SK-N-SH treated with all-trans-retinoic acid at 6 μM for 48 hours (cell line): ENCODE measurements around the gene LYL1.

Experiments used
- ATAC-seq: fragments of 200-7000 bp; cut with Tn5 transposase; 3 replicates; pipeline ENCODE4 v1.9.1; 2020; ENCODE audit warnings: mild to moderate bottlenecking, moderate library complexity
- BACH2 ChIP-seq: fragments of 250-450 bp; sonication (Bioruptor Pico); IDR thresholded peaks from 2 replicates; pipeline ENCODE4 v1.9.0; 2021; ENCODE audit warnings: mild to moderate bottlenecking, borderline replicate concordance
- CREB5 ChIP-seq: fragments of 250-450 bp; sonication (Bioruptor Pico); IDR thresholded peaks from 2 replicates; pipeline ENCODE4 v1.5.1; 2020; ENCODE audit warnings: low read depth, mild to moderate bottlenecking, moderate library complexity
- CSDC2 ChIP-seq: fragments of 250-450 bp; sonication (Bioruptor Pico); IDR thresholded peaks from 2 replicates; pipeline ENCODE4 v1.5.0; 2020; ENCODE audit warnings: mild to moderate bottlenecking, moderate library complexity
- ESRRG ChIP-seq: fragments of 250-450 bp; sonication (Bioruptor Pico); IDR thresholded peaks from 2 replicates; pipeline ENCODE4 v1.6.1; 2021; ENCODE audit warnings: mild to moderate bottlenecking
- GLIS3 ChIP-seq: fragments of 250-450 bp; sonication (Bioruptor Pico); IDR thresholded peaks from 2 replicates; pipeline ENCODE4 v1.5.0; 2020; ENCODE audit warnings: mild to moderate bottlenecking, moderate library complexity
- ISL1 ChIP-seq: fragments of 250-450 bp; sonication (Bioruptor Pico); IDR thresholded peaks from 2 replicates; pipeline ENCODE4 v2.1.2; 2022; ENCODE audit warnings: mild to moderate bottlenecking, moderate library complexity
- PATZ1 ChIP-seq: fragments of 250-450 bp; sonication (Bioruptor Pico); IDR thresholded peaks from 2 replicates; pipeline ENCODE4 v1.8.0; 2020; ENCODE audit warnings: mild to moderate bottlenecking, moderate library complexity, borderline replicate concordance
- PPARA ChIP-seq: fragments of 250-450 bp; sonication (Bioruptor Pico); IDR thresholded peaks from 2 replicates; pipeline ENCODE4 v1.5.0; 2020; ENCODE audit warnings: mild to moderate bottlenecking, borderline replicate concordance
- SNAI2 ChIP-seq: fragments of 250-450 bp; sonication (Bioruptor Pico); IDR thresholded peaks from 2 replicates; pipeline ENCODE4 v1.5.0; 2020; ENCODE audit warnings: mild to moderate bottlenecking, moderate library complexity
- TCF4 ChIP-seq: fragments of 250-450 bp; sonication (Bioruptor Pico); IDR thresholded peaks from 2 replicates; pipeline ENCODE4 v1.8.0; 2021; ENCODE audit warnings: mild to moderate bottlenecking, moderate library complexity, borderline replicate concordance
- TOX ChIP-seq: fragments of 250-450 bp; sonication (Bioruptor Pico); IDR thresholded peaks from 2 replicates; pipeline ENCODE4 v1.8.0; 2021; ENCODE audit warnings: mild to moderate bottlenecking, moderate library complexity, borderline replicate concordance
- TSHZ2 ChIP-seq: fragments of 250-450 bp; sonication (Bioruptor Pico); IDR thresholded peaks from 2 replicates; pipeline ENCODE4 v1.5.0; 2020; ENCODE audit warnings: mild to moderate bottlenecking, moderate library complexity
- ZFP3 ChIP-seq: fragments of 250-450 bp; sonication (Bioruptor Pico); IDR thresholded peaks from 2 replicates; pipeline ENCODE4 v1.5.0; 2020; ENCODE audit warnings: mild to moderate bottlenecking, moderate library complexity
- ZFP30 ChIP-seq: fragments of 450-650 bp; formaldehyde crosslinking; IDR thresholded peaks from 2 replicates; pipeline ENCODE4 v1.5.0; 2022; ENCODE audit warnings: mild to moderate bottlenecking, moderate library complexity
- ZNF70 ChIP-seq: fragments of 450-650 bp; formaldehyde crosslinking; IDR thresholded peaks from 2 replicates; pipeline ENCODE4 v1.5.0; 2020; ENCODE audit warnings: mild to moderate bottlenecking, moderate library complexity
- ZNF8 ChIP-seq: fragments of 450-650 bp; formaldehyde crosslinking; IDR thresholded peaks from 2 replicates; pipeline ENCODE4 v1.5.0; 2020; ENCODE audit warnings: mild to moderate bottlenecking, moderate library complexity
- TF ChIP-seq, protein P1 (sequence below): fragments of 250-450 bp; sonication (Bioruptor Pico); IDR thresholded peaks from 2 replicates; pipeline ENCODE4 v1.5.1; 2021; ENCODE audit warnings: mild to moderate bottlenecking, moderate library complexity
- TF ChIP-seq, protein P2 (sequence below): fragments of 250-450 bp; sonication (Bioruptor Pico); IDR thresholded peaks from 2 replicates; pipeline ENCODE4 v1.8.0; 2021; ENCODE audit warnings: low read depth, mild to moderate bottlenecking, moderate library complexity, borderline replicate concordance

LYL1 gene

GRCh38 chr19:13092158-13092543 is 10.5 kb downstream of the LYL1 start:
- ATAC-seq: no peak
- no peak for TF ChIP-seq ZFP30 (CRISPR knock-in tag)
- no peak for TF ChIP-seq PPARA (CRISPR knock-in tag)
- TF ChIP-seq PATZ1 (CRISPR knock-in tag): no peak
- TF ChIP-seq BACH2 (CRISPR knock-in tag): no peak
- no peak for TF ChIP-seq ZNF70 (CRISPR knock-in tag)
- no peak for TF ChIP-seq ZFP3 (CRISPR knock-in tag)
- no peak for TF ChIP-seq CREB5 (CRISPR knock-in tag)
- TF ChIP-seq ISL1: no peak
- TF ChIP-seq ESRRG (CRISPR knock-in tag): no peak
- TF ChIP-seq GLIS3 (CRISPR knock-in tag): no peak
- TF ChIP-seq ZNF8 (CRISPR knock-in tag): no peak
- no peak for TF ChIP-seq SNAI2 (CRISPR knock-in tag)
- TF ChIP-seq TSHZ2 (CRISPR knock-in tag): no peak
- TF ChIP-seq TCF4: no peak
- TF ChIP-seq, protein P1, sequence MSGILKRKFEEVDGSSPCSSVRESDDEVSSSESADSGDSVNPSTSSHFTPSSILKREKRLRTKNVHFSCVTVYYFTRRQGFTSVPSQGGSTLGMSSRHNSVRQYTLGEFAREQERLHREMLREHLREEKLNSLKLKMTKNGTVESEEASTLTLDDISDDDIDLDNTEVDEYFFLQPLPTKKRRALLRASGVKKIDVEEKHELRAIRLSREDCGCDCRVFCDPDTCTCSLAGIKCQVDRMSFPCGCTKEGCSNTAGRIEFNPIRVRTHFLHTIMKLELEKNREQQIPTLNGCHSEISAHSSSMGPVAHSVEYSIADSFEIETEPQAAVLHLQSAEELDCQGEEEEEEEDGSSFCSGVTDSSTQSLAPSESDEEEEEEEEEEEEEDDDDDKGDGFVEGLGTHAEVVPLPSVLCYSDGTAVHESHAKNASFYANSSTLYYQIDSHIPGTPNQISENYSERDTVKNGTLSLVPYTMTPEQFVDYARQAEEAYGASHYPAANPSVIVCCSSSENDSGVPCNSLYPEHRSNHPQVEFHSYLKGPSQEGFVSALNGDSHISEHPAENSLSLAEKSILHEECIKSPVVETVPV (CRISPR knock-in tag): no peak

- ATAC-seq: peak; percentile 47
- TF ChIP-seq CSDC2 (CRISPR knock-in tag) (peak; percentile 19; the same call in 1 of the 2 replicates), ESRRG (CRISPR knock-in tag) (no peak)
- TF ChIP-seq, all 23 proteins: peak for 1
Observed at GRCh38 chr19:13091400-13092157, 11.1 kb downstream of the LYL1 start.

DNA sequence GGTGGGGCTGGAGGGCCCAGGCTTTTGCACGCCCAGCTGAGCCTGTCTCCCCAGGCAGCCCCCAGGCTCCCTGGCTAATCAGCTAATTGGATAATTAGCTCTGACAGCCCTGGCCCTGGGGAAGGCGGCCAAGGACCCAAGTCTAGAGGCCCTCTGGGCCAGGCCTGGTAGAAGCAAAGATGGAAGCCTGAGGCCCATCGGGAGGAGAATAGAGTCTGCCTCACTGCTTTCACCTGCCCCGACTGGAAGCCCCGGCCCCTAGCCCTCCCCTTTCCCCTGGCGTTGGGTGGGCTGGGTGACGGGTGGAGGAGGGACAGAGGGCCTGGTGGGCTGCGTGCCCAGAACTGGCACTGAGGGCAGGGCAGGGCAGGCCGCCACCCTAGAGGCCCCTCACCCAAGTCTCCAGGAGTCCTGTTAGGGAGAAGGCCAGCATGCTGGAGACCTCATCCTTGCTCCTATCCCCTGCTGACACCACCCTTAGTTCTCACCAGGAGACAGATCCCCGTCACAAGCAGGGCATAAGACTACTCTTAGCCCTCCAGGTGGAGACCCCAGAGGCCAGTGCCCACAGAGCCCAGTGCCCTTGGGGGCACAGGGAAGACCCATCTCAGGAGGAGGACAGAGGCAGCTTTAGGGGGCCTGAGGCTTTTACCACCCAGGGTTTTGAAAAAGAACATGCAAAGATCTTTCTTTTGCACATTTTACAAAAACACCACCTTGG is 12.0 kb downstream of the LYL1 start:
- TF ChIP-seq PPARA (CRISPR knock-in tag): no peak
- no peak for TF ChIP-seq TOX
- TF ChIP-seq ISL1: no peak
- no peak for ATAC-seq

- ATAC-seq: no peak
Observed at GRCh38 chr19:13089857-13090507, 12.7 kb downstream of the LYL1 start.

More at GRCh38 chr19:13089857-13090507, 12.7 kb downstream of the LYL1 start:
- TF ChIP-seq TSHZ2 (CRISPR knock-in tag): no peak
- no peak for TF ChIP-seq ESRRG (CRISPR knock-in tag)
- no peak for TF ChIP-seq ZNF70 (CRISPR knock-in tag)
- TF ChIP-seq, protein P2, sequence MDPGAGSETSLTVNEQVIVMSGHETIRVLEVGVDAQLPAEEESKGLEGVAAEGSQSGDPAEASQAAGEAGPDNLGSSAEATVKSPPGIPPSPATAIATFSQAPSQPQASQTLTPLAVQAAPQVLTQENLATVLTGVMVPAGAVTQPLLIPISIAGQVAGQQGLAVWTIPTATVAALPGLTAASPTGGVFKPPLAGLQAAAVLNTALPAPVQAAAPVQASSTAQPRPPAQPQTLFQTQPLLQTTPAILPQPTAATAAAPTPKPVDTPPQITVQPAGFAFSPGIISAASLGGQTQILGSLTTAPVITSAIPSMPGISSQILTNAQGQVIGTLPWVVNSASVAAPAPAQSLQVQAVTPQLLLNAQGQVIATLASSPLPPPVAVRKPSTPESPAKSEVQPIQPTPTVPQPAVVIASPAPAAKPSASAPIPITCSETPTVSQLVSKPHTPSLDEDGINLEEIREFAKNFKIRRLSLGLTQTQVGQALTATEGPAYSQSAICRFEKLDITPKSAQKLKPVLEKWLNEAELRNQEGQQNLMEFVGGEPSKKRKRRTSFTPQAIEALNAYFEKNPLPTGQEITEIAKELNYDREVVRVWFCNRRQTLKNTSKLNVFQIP (CRISPR knock-in tag): no peak
